ENCODE results near the gene GALP. TPM values are rescaled to one million over a fixed set of nuclear protein-coding genes. Genes with fewer than 3 reads are reported as not detected.

GALP gene
- total and polyA plus RNA-seq, 2 donors (not counting 3 experiments of a cell fraction or from before 2014, with no cell fraction given) = not detected

- dilution Hi-C loops (cut with MboI; ENCODE audit: extremely low pct_ligation_motif_present, low sequenced_read_pairs) (no loop called here), intact Hi-C loops (cut with micrococcal nuclease) (no loop called here)
- Histone ChIP-seq H3K36me3 (ENCODE audit: control insufficient read depth in 2 of 2, extremely low read depth in 1 of 2, insufficient read depth in 2 of 2, low read length in 2 of 2) (no peaks in the 10 kb centered on the region), H3K27me3 (ENCODE audit: control insufficient read depth in 2 of 2, insufficient read depth in 2 of 2, low read length in 2 of 2) (no peaks in the 10 kb centered on the region), H2AFZ (ENCODE audit: low read depth, low read length) (no peak overlapping the region), H3K9me3 (replicated peaks; ENCODE audit: control insufficient read depth, insufficient read depth, low read length) (no peaks in the 10 kb centered on the region), H3K79me2 (ENCODE audit: control insufficient read depth, insufficient read depth, low read length) (no peaks in the 10 kb centered on the region), H3K4me2 (ENCODE audit: insufficient read depth, low read length) (no peak overlapping the region), H3K4me3 (replicated peaks in 1 of 3; ENCODE audit: insufficient read depth in 1 of 3, low read depth in 1 of 3, low read length in 3 of 3) (no peak overlapping the region), H4K20me1 (replicated peaks; ENCODE audit: control insufficient read depth, extremely low read depth, insufficient read depth, low read length) (no peaks in the 10 kb centered on the region), H3K27ac (ENCODE audit: insufficient read depth, low read depth, low read length) (no peak overlapping the region), H3K9me1 (replicated peaks; ENCODE audit: control insufficient read depth, extremely low read depth, insufficient read depth, low read length) (no peaks in the 10 kb centered on the region), H3K4me1 (ENCODE audit: control insufficient read depth, extremely low read depth, insufficient read depth, low read length) (no peaks in the 10 kb centered on the region), H3K9ac (replicated peaks; ENCODE audit: extremely low read depth, insufficient read depth, low read length) (no peak overlapping the region)
- no TSS peak for BruUV-seq (replicated peaks)
- DNase-seq (ENCODE audit: low read depth, low spot score) (no peak), FAIRE-seq (no peak)
- ChIA-PET POLR2A (no interaction called here), CTCF (interaction anchor here (0.5 kb wide), 1 partner anchor 82 kb away, joined by 3 read pairs; no protein-coding TSS in a partner anchor)
- TF ChIP-seq POLR2A (IDR thresholded peaks at IDR 0.05; ENCODE audit: low read depth, low read length) (no peak), MAX (IDR thresholded peaks at IDR 0.05; ENCODE audit: insufficient read depth, insufficient read length) (no peak), FOS (IDR thresholded peaks at IDR 0.05; ENCODE audit: borderline replicate concordance, insufficient read depth, low read length) (no peak), JUN (IDR thresholded peaks at IDR 0.05; ENCODE audit: borderline replicate concordance, insufficient read depth, insufficient read length, low read depth) (no peak), GATA2 (IDR thresholded peaks at IDR 0.05; ENCODE audit: insufficient read depth, insufficient read length, low read depth, low read length) (no peak), CTCF (IDR thresholded peaks at IDR 0.05; ENCODE audit: extremely low read depth in 1 of 2, insufficient read depth in 1 of 2, low read depth in 1 of 2, low read length in 2 of 2) (no peak), MYC (IDR thresholded peaks at IDR 0.05; ENCODE audit: low read depth, low read length) (no peak), EZH2 (IDR thresholded peaks at IDR 0.05; ENCODE audit: borderline replicate concordance, low read depth, low read length, severe bottlenecking) (no peak), POLR2AphosphoS5 (IDR thresholded peaks at IDR 0.05; ENCODE audit: insufficient read depth, low read depth, low read length) (no peak)
Measured at GRCh38 chr19:56189785-56190184, 14.0 kb downstream of the GALP start.
